H1 (cell line): ENCODE data around the gene AGBL1. TPM values are rescaled to one million over a fixed set of nuclear protein-coding genes. Genes with fewer than 3 reads are reported as not detected.

Experiments
- CTCF ChIA-PET: fragments of 300-600 bp; sonication (Branson Sonifier 250); formaldehyde crosslinking; loops from one replicate; lab custom pipeline; 2021; ENCODE audit not compliant: partially characterized antibody; lab: Charles Lee
- POLR2A ChIA-PET: fragments of 300-600 bp; sonication (Branson Sonifier 250); formaldehyde crosslinking; loops from one replicate; lab custom pipeline; 2021; ENCODE audit warnings: inconsistent platforms; ENCODE audit not compliant: partially characterized antibody; lab: Charles Lee
- DNase-seq, 2 experiments: peaks; one replicate each; pipeline versions ENCODE4 v3.0.0 to v3.0.0-alpha.2; 2010 to 2022; ENCODE audit warnings: low spot score in 2 of 2, low read depth in 1 of 2, mixed read lengths in 1 of 2
- FAIRE-seq: peaks from 2 replicates; lab custom pipeline; 2011; peaks lifted over from hg19 to GRCh38; lab: Jason Lieb, UNC
- H2AFZ ChIP-seq: 2 replicates; pipeline ENCODE4 v1.8.1; 2012; ENCODE audit warnings: low read length, inconsistent platforms
- H2AK5ac ChIP-seq: 2 replicates; pipeline ENCODE4 v1.6.1; 2013; ENCODE audit warnings: low read depth, low read length
- H2BK120ac ChIP-seq: replicated peaks from 2 replicates; pipeline ENCODE3; 2013; ENCODE audit warnings: low read depth, low read length, inconsistent platforms
- H2BK12ac ChIP-seq: 2 replicates; pipeline ENCODE4 v1.6.1; 2013; ENCODE audit warnings: low read depth, low read length
- H2BK15ac ChIP-seq: 2 replicates; pipeline ENCODE4 v1.6.1; 2013; ENCODE audit warnings: low read length
- H2BK20ac ChIP-seq: 2 replicates; pipeline ENCODE4 v1.6.1; 2013; ENCODE audit warnings: low read length
- H2BK5ac ChIP-seq: 2 replicates; pipeline ENCODE4 v1.6.1; 2013; ENCODE audit warnings: low read depth, low read length
- H3K14ac ChIP-seq: 2 replicates; pipeline ENCODE4 v1.6.1; 2013; ENCODE audit warnings: inconsistent platforms; ENCODE audit not compliant: insufficient read length
- H3K18ac ChIP-seq: 2 replicates; pipeline ENCODE4 v1.6.1; 2013; ENCODE audit warnings: low read length; ENCODE audit errors: extremely low read depth
- H3K23ac ChIP-seq: 2 replicates; pipeline ENCODE4 v1.6.1; 2013; ENCODE audit warnings: inconsistent platforms; ENCODE audit not compliant: insufficient read length
- H3K23me2 ChIP-seq: 2 replicates; pipeline ENCODE4 v1.6.1; 2013; ENCODE audit warnings: low read depth, low read length
- H3K27ac ChIP-seq: 2 replicates; pipeline ENCODE4 v1.6.1; 2011; ENCODE audit warnings: low read depth, low read length, inconsistent platforms
- H3K27me3 ChIP-seq, 4 experiments: replicated peaks in 1 of 4; 1 replicate in 1 of 4; 2 replicates in 3 of 4; pipeline versions ENCODE4 v1.6.1 to v1.8.1; 2011 to 2013; ENCODE audit warnings: low read length in 3 of 4, mild to moderate bottlenecking in 3 of 4, inconsistent platforms in 2 of 4, mixed read lengths in 2 of 4, moderate library complexity in 1 of 4; ENCODE audit not compliant: control insufficient read depth in 3 of 4, insufficient read depth in 3 of 4; ENCODE audit errors: extremely low read depth in 1 of 4
- H3K36me3 ChIP-seq, 4 experiments: 2 replicates each; pipeline versions ENCODE4 v1.6.1 to v1.8.1; 2011 to 2013; ENCODE audit warnings: mild to moderate bottlenecking in 4 of 4, low read length in 3 of 4, moderate library complexity in 2 of 4, control low read depth in 1 of 4, inconsistent platforms in 1 of 4; ENCODE audit not compliant: insufficient read depth in 4 of 4, control insufficient read depth in 2 of 4
- H3K4ac ChIP-seq: replicated peaks from 2 replicates; pipeline ENCODE3; 2013; ENCODE audit warnings: low read length, low read depth, mixed read lengths, inconsistent platforms; ENCODE audit not compliant: insufficient read length
- H3K4me1 ChIP-seq, 4 experiments: replicated peaks in 1 of 4; 1 replicate in 1 of 4; 2 replicates in 3 of 4; pipeline versions ENCODE4 v1.6.1 to v1.8.1; 2011 to 2013; ENCODE audit warnings: low read length in 3 of 4, inconsistent platforms in 2 of 4, mixed read lengths in 1 of 4; ENCODE audit not compliant: insufficient read depth in 4 of 4, control insufficient read depth in 3 of 4
- H3K4me2 ChIP-seq, 2 experiments: 2 replicates each; pipeline versions ENCODE4 v1.6.1 to v1.8.1; 2011 to 2013; ENCODE audit warnings: low read depth in 2 of 2, low read length in 2 of 2, control low read depth in 1 of 2, inconsistent platforms in 1 of 2, mild to moderate bottlenecking in 1 of 2; ENCODE audit not compliant: insufficient read depth in 1 of 2
- H3K4me3 ChIP-seq, 4 experiments: fragments of 200-600, 300-600 bp in 1 of 4; sonication (generic), shearing (Covaris generic), sonication (Bioruptor Twin) in 1 of 4; 2 replicates each; pipeline versions ENCODE4 v1.5.1 to v1.8.1; 2011 to 2016; ENCODE audit warnings: low read length in 4 of 4, low read depth in 3 of 4, control low read depth in 2 of 4, inconsistent platforms in 2 of 4, mild to moderate bottlenecking in 2 of 4, mixed read lengths in 1 of 4, moderate library complexity in 1 of 4; ENCODE audit not compliant: insufficient read depth in 2 of 4; ENCODE audit errors: extremely low read depth in 1 of 4
- H3K56ac ChIP-seq: replicated peaks from 2 replicates; pipeline ENCODE3; 2013; ENCODE audit warnings: low read depth, mild to moderate bottlenecking, mixed read lengths, low read length, inconsistent platforms; ENCODE audit not compliant: insufficient read length
- H3K79me1 ChIP-seq: 2 replicates; pipeline ENCODE4 v1.6.1; 2013; ENCODE audit warnings: low read depth, low read length, control low read depth
- H3K79me2 ChIP-seq, 2 experiments: 2 replicates each; pipeline versions ENCODE4 v1.6.1 to v1.8.1; 2012 to 2013; ENCODE audit warnings: low read length in 2 of 2, mild to moderate bottlenecking in 2 of 2, inconsistent platforms in 1 of 2; ENCODE audit not compliant: insufficient read depth in 2 of 2, control insufficient read depth in 1 of 2
- H3K9ac ChIP-seq, 4 experiments: replicated peaks in 1 of 4; 1 replicate in 1 of 4; 2 replicates in 3 of 4; pipeline versions ENCODE4 v1.6.1 to v1.8.1; 2011 to 2013; ENCODE audit warnings: low read depth in 3 of 4, low read length in 3 of 4, control low read depth in 2 of 4, mild to moderate bottlenecking in 2 of 4, moderate library complexity in 2 of 4, inconsistent platforms in 1 of 4; ENCODE audit errors: extremely low read depth in 1 of 4
- H3K9me3 ChIP-seq, 2 experiments: 2 replicates each; pipeline versions ENCODE4 v1.6.1 to v1.8.1; 2012 to 2013; ENCODE audit warnings: mild to moderate bottlenecking in 2 of 2, moderate library complexity in 2 of 2, control low read depth in 1 of 2, inconsistent platforms in 1 of 2, low read depth in 1 of 2, low read length in 1 of 2, mixed read lengths in 1 of 2; ENCODE audit not compliant: insufficient read depth in 2 of 2
- H4K20me1 ChIP-seq, 2 experiments: replicated peaks in 1 of 2; 2 replicates each; pipeline versions ENCODE3 to v1.8.1; 2011 to 2013; ENCODE audit warnings: inconsistent platforms in 2 of 2, low read length in 2 of 2, mild to moderate bottlenecking in 1 of 2; ENCODE audit not compliant: insufficient read depth in 2 of 2, control insufficient read depth in 1 of 2
- H4K5ac ChIP-seq: 2 replicates; pipeline ENCODE4 v1.6.1; 2013; ENCODE audit warnings: low read length, low read depth, mixed read lengths, inconsistent platforms; ENCODE audit not compliant: insufficient read length
- H4K8ac ChIP-seq: 2 replicates; pipeline ENCODE4 v1.8.0; 2013; ENCODE audit warnings: mild to moderate bottlenecking, moderate library complexity, low read length, inconsistent platforms; ENCODE audit not compliant: insufficient read depth; ENCODE audit errors: extremely low read depth
- H4K91ac ChIP-seq: replicated peaks from 2 replicates; pipeline ENCODE3; 2013; ENCODE audit warnings: low read length, mixed read lengths, inconsistent platforms; ENCODE audit not compliant: insufficient read length
- CTBP2 ChIP-seq: IDR thresholded peaks from 2 replicates; pipeline ENCODE4 v1.7.0; 2011; ENCODE audit warnings: borderline replicate concordance, mild to moderate bottlenecking, moderate library complexity, mixed read lengths, low read length; ENCODE audit not compliant: insufficient read depth, insufficient read length
- EP300 ChIP-seq, 2 experiments: IDR thresholded peaks; 1 replicate in 1 of 2; 2 replicates in 1 of 2; pipeline ENCODE4 v1.6.1; 2011 to 2012; ENCODE audit warnings: low read depth in 2 of 2, low read length in 2 of 2, mild to moderate bottlenecking in 2 of 2, borderline replicate concordance in 1 of 2, inconsistent platforms in 1 of 2, moderate library complexity in 1 of 2
- GABPA ChIP-seq: IDR thresholded peaks from 2 replicates; pipeline ENCODE4 v1.6.1; 2011; ENCODE audit warnings: mild to moderate bottlenecking, low read length, moderate library complexity, borderline replicate concordance; ENCODE audit not compliant: insufficient read depth
- JUN ChIP-seq: IDR thresholded peaks from 2 replicates; pipeline ENCODE4 v1.6.1; 2011; ENCODE audit warnings: low read depth, mild to moderate bottlenecking, improper control_type of control experiment, low read length
- KDM5A ChIP-seq: fragments of 200-600 bp; IDR thresholded peaks from 2 replicates; pipeline ENCODE4 v1.7.1; 2012; ENCODE audit warnings: mild to moderate bottlenecking, low read length, inconsistent platforms, mixed read lengths
- SAP30 ChIP-seq: fragments of 300-600 bp; sonication (generic); IDR thresholded peaks from 2 replicates; pipeline ENCODE4 v1.7.1; 2012; ENCODE audit warnings: low read length, moderate library complexity, mild to moderate bottlenecking, inconsistent platforms; ENCODE audit not compliant: insufficient read depth, insufficient replicate concordance
- SIRT6 ChIP-seq: IDR thresholded peaks from one replicate; pipeline ENCODE4 v1.7.1; 2012; ENCODE audit warnings: low read length, inconsistent platforms
- SP2 ChIP-seq: IDR thresholded peaks from 2 replicates; pipeline ENCODE4 v1.6.1; 2012; ENCODE audit warnings: mild to moderate bottlenecking, low read length, inconsistent platforms
- polyA plus RNA-seq, 7 experiments: library from polyadenylated mRNA; depleted of rRNA in 3 of 7; stranded (reverse) in 5 of 7; unstranded in 2 of 7; fragments of >200 nt in 5 of 7; fragments of 200-250 nt in 2 of 7; gene quantifications; 1 replicate in 5 of 7; 2 replicates in 1 of 7; 4 replicates in 1 of 7; pipeline versions ENCODE4 v1.2.1 to v1.2.3, GENCODE V29; 2011 to 2013; ENCODE audit warnings: missing spikeins in 2 of 7, mixed read lengths in 2 of 7
- total RNA-seq: library from RNA; stranded (reverse); fragmentation: NEBNext Ultra II Directional; extraction: Animal tissue kit (Norgen Biotek cat#: 25700); gene quantifications from 2 replicates; pipeline ENCODE4 v1.2.1, GENCODE V29; 2021

The AGBL1 gene
- total and polyA plus RNA-seq, 2 of the 8 experiments (the other 6 are each of a cell fraction or from before 2014, with no cell fraction given), result not detected

DNA sequence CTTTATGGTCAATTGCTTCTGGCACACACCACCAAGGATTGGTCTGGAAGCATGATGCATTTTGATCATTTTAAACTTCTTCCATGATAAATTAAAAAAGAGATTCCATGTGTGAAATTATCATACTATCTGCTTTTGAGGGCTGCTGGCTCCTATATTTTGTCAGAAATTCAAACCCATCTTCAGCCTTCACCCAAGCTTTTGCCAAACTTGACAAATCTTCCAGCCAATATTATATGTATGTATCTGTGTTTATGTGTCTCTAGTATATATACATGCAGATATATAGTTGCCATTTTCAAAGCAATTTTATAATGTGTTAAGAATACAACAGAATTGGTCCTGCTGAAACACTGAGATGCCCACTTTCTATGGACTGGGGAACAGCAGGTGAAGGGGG is 275.7 kb downstream of the AGBL1 start:
- Histone ChIP-seq H2BK20ac (no peak overlapping the region), H3K27ac (no peak overlapping the region), H4K20me1 (no peaks in the 10 kb centered on the region), H3K4ac (no peak overlapping the region), H3K18ac (no peak overlapping the region), H2BK15ac (no peak overlapping the region), H3K9ac (no peak overlapping the region), H3K23me2 (no peaks in the 10 kb centered on the region), H3K79me1 (no peaks in the 10 kb centered on the region), H3K56ac (no peak overlapping the region), H3K4me2 (no peak overlapping the region), H4K8ac (no peak overlapping the region), H2BK5ac (no peak overlapping the region), H2BK120ac (no peak overlapping the region), H3K23ac (no peak overlapping the region), H3K79me2 (no peaks in the 10 kb centered on the region), H3K36me3 (no peaks in the 10 kb centered on the region), H2AK5ac (no peak overlapping the region), H2BK12ac (no peak overlapping the region), H3K27me3 (no peaks in the 10 kb centered on the region), H3K4me1 (no peaks in the 10 kb centered on the region), H3K9me3 (no peaks in the 10 kb centered on the region), H3K4me3 (no peak overlapping the region), H3K14ac (no peak overlapping the region), H4K5ac (no peak overlapping the region), H4K91ac (no peak overlapping the region), H2AFZ (no peak overlapping the region)
- FAIRE-seq (no peak), DNase-seq (no peak)
- ChIA-PET POLR2A (no interaction called here), CTCF (interaction anchor here (0.8 to 1.3 kb wide), 2 partner anchors 11 to 124 kb away, joined by 3 to 6 read pairs; no protein-coding TSS in a partner anchor)
- TF ChIP-seq EP300 (IDR thresholded peaks at IDR 0.05; ENCODE audit: borderline replicate concordance in 1 of 2, low read depth in 2 of 2, low read length in 2 of 2), result no peak
- TF ChIP-seq CTBP2, result no peak
- TF ChIP-seq SIRT6, result no peak
- no peak for TF ChIP-seq GABPA
- TF ChIP-seq JUN, result no peak
- no peak for TF ChIP-seq SP2
- no peak for TF ChIP-seq SAP30
- TF ChIP-seq KDM5A, result no peak
